K562 (cell line): ENCODE results near the gene STAT6. TPM values are rescaled to one million over a fixed set of nuclear protein-coding genes. Genes with fewer than 3 reads are reported as not detected.

ENCODE experiments used
- CTCF ChIP-seq, 3 experiments: IDR thresholded peaks in 2 of 3; conservative IDR thresholded peaks in 1 of 3; 2 replicates each; pipeline ENCODE4 v1.5.1; 2011 to 2012; ENCODE audit warnings: low read length in 3 of 3, mild to moderate bottlenecking in 3 of 3, control low read depth in 2 of 3, improper control_type of control experiment in 1 of 3, inconsistent platforms in 1 of 3, low read depth in 1 of 3, mixed read lengths in 1 of 3, moderate library complexity in 1 of 3; ENCODE audit not compliant: insufficient read depth in 2 of 3
- FOXA1 ChIP-seq: fragments of 450-650 bp; IDR thresholded peaks from 2 replicates; pipeline ENCODE4 v1.6.1; 2016; ENCODE audit warnings: mild to moderate bottlenecking, borderline replicate concordance
- GABPB1 ChIP-seq: sonication (generic); formaldehyde crosslinking; IDR thresholded peaks from 2 replicates; pipeline ENCODE4 v1.8.0; 2022; ENCODE audit warnings: mild to moderate bottlenecking, missing genetic modification reagents
- KDM5B ChIP-seq: fragments of 200-600 bp; sonication (generic); IDR thresholded peaks from 2 replicates; pipeline ENCODE4 v1.6.1; 2012; ENCODE audit warnings: low read depth, mild to moderate bottlenecking, moderate library complexity, low read length, control low read depth, inconsistent platforms; ENCODE audit not compliant: insufficient replicate concordance
- MBD2 ChIP-seq: sonication (generic); IDR thresholded peaks from 2 replicates; pipeline ENCODE4 v1.6.1; 2016; ENCODE audit warnings: low read depth, borderline replicate concordance
- NONO ChIP-seq, 2 experiments: fragments of 200-400 bp in 1 of 2; fragments of 450-650 bp in 1 of 2; formaldehyde crosslinking in 1 of 2; IDR thresholded peaks; 2 replicates each; pipeline ENCODE4 v1.6.1; 2017; ENCODE audit warnings: low read depth in 2 of 2, mild to moderate bottlenecking in 2 of 2, moderate library complexity in 2 of 2, low read length in 1 of 2
- TRIM25 ChIP-seq: fragments of 450-650 bp; IDR thresholded peaks from 2 replicates; pipeline ENCODE4 v1.7.0; 2016; ENCODE audit warnings: borderline replicate concordance
- ZBTB40 ChIP-seq, 2 experiments: fragments of 450-650 bp in 1 of 2; sonication (generic) in 1 of 2; formaldehyde crosslinking in 1 of 2; IDR thresholded peaks; 2 replicates each; pipeline versions ENCODE4 v1.7.1 to v1.9.0; 2016 to 2022; ENCODE audit warnings: inconsistent platforms in 1 of 2, mild to moderate bottlenecking in 1 of 2, missing genetic modification reagents in 1 of 2
- ZNF175 ChIP-seq: fragments of 200-800 bp; sonication (Bioruptor generic); IDR thresholded peaks from 2 replicates; pipeline ENCODE4 v1.6.1; 2016; ENCODE audit warnings: low read depth, mild to moderate bottlenecking, missing genetic modification characterization, missing compliant biosample characterization
- ZNF395 ChIP-seq: fragments of 200-800 bp; sonication (Bioruptor generic); IDR thresholded peaks from 2 replicates; pipeline ENCODE4 v1.6.1; 2017; ENCODE audit warnings: missing genetic modification characterization, missing compliant biosample characterization
- polyA plus RNA-seq, 8 experiments: library from polyadenylated mRNA; depleted of rRNA in 4 of 8; stranded (reverse) in 5 of 8; unstranded in 3 of 8; fragments of >200 nt; fragmentation: Nextera tagmentation in 2 of 8; fragmentation: Illumina TruSeq in 1 of 8; extraction: Ambion mirVana in 2 of 8; extraction: Trizol in 1 of 8; gene quantifications; 2 replicates each; pipeline versions ENCODE4 v1.2.1 to v1.2.3, GENCODE V29; 2011 to 2014; ENCODE audit warnings: inconsistent platforms in 1 of 8, missing spikeins in 1 of 8
- total RNA-seq, 7 experiments: library from RNA; depleted of rRNA in 6 of 7; stranded (reverse); fragments of >200 nt in 6 of 7; fragmentation: Illumina TruSeq in 2 of 7; extraction: Trizol in 2 of 7; gene quantifications; 2 replicates each; pipeline versions ENCODE4 v1.2.1 to v1.2.3, GENCODE V29; 2011 to 2021; ENCODE audit warnings: low replicate concordance in 1 of 7

The STAT6 gene
- total and polyA plus RNA-seq, 9 of the 15 experiments (the other 6 are each of a cell fraction or from before 2014, with no cell fraction given) = 2.4 to 49.5 (median 26.5) TPM

DNA sequence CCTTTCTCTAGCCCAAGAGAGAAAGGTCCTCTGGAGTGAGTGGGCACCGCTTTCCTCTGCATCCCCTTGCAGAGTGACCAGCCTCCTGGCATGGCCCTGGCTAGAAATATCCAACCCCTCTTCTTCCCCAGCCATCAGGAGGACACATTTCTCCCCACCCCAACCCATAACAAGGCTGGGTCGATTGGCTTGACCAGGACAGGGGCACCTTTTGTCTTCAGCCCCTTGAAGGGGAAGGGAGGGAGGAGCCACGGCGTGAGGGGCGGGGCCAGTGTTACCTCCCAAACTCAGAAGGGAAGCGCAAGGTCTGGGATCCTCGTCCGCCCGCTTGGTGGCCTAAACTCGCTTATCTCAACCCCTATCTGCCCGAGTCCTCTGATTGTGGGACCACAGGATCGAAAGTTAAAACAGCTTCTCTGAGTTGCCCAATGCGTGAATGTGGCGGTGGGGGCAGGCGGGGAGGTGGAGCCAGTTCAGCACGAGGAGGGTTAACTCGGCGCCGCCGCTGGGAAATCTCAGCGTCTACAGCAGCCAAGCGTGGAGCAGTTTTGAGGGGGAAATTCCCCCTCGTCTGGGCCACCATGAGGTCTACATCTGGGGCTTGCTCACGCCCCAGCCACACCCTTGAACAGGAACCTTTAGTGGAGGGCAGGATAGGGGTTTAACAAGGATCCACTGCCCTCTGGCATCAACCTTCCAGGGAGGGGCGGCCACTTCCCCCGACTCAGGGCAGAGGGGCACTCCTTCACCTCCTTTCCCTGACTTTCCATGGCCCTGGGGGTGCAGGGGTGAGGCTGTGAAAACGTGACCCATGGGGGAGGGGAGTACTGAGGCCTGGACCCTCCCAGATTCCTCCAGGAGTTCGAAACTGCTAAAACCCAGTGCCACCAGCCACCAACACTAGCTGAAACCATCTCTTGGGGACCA, 795 bp downstream of the STAT6 start (continued):
- no peak for TF ChIP-seq ZBTB40 (IDR thresholded peaks at IDR 0.05)
- TF ChIP-seq ZBTB40 (CRISPR knock-in tag; IDR thresholded peaks at IDR 0.05) = no peak
- no peak for TF ChIP-seq NONO (IDR thresholded peaks at IDR 0.05; ENCODE audit: low read depth in 2 of 2, low read length in 1 of 2)
- no peak for TF ChIP-seq ZNF175 (CRISPR knock-in tag)
- TF ChIP-seq GABPB1 = no peak
- TF ChIP-seq CTCF (IDR thresholded peaks at IDR 0.05 in 2 of 3, conservative IDR thresholded peaks at IDR 0.05 in 1 of 3; ENCODE audit: insufficient read depth in 2 of 3, low read depth in 1 of 3, low read length in 3 of 3) = peak in 1 of 3 experiments; percentile 9; a peak in 1 of 6 replicates
- peak; percentile 3 for TF ChIP-seq KDM5B
- TF ChIP-seq TRIM25 = no peak
- no peak for TF ChIP-seq FOXA1
- TF ChIP-seq ZNF395 (CRISPR knock-in tag) = no peak
- TF ChIP-seq MBD2 = no peak
